WTC11 (cell line): ENCODE results near the gene SLC7A7.

Experiments
- NR2C2 ChIP-seq: sonication (generic); formaldehyde crosslinking; IDR thresholded peaks from 2 replicates; pipeline ENCODE4 v1.8.0; 2022; ENCODE audit warnings: mild to moderate bottlenecking, missing genetic modification reagents
- NR3C1 ChIP-seq: sonication (generic); formaldehyde crosslinking; conservative IDR thresholded peaks from 2 replicates; pipeline ENCODE4 v1.8.1; 2023; ENCODE audit warnings: low read depth, mild to moderate bottlenecking, missing genetic modification reagents
- PRRX2 ChIP-seq: fragments of 250-450 bp; sonication (Bioruptor Pico); IDR thresholded peaks from 2 replicates; pipeline ENCODE4 v1.8.0; 2021; ENCODE audit warnings: mild to moderate bottlenecking
- TP53 ChIP-seq: sonication (generic); formaldehyde crosslinking; IDR thresholded peaks from 2 replicates; pipeline ENCODE4 v1.8.1; 2023; ENCODE audit warnings: mild to moderate bottlenecking, missing genetic modification reagents
- ZNF138 ChIP-seq: sonication (generic); formaldehyde crosslinking; conservative IDR thresholded peaks from 2 replicates; pipeline ENCODE4 v1.8.1; 2022; ENCODE audit warnings: mild to moderate bottlenecking, moderate library complexity, missing genetic modification reagents
- TF ChIP-seq, protein P1 (sequence below): fragments of 200-600 bp; IDR thresholded peaks from 2 replicates; pipeline ENCODE4 v1.8.0; 2022; ENCODE audit warnings: antibody characterized with exemption
- TF ChIP-seq, protein P2 (sequence below): sonication (generic); formaldehyde crosslinking; IDR thresholded peaks from 2 replicates; pipeline ENCODE4 v1.8.0; 2022; ENCODE audit warnings: mild to moderate bottlenecking, missing genetic modification reagents

DNA sequence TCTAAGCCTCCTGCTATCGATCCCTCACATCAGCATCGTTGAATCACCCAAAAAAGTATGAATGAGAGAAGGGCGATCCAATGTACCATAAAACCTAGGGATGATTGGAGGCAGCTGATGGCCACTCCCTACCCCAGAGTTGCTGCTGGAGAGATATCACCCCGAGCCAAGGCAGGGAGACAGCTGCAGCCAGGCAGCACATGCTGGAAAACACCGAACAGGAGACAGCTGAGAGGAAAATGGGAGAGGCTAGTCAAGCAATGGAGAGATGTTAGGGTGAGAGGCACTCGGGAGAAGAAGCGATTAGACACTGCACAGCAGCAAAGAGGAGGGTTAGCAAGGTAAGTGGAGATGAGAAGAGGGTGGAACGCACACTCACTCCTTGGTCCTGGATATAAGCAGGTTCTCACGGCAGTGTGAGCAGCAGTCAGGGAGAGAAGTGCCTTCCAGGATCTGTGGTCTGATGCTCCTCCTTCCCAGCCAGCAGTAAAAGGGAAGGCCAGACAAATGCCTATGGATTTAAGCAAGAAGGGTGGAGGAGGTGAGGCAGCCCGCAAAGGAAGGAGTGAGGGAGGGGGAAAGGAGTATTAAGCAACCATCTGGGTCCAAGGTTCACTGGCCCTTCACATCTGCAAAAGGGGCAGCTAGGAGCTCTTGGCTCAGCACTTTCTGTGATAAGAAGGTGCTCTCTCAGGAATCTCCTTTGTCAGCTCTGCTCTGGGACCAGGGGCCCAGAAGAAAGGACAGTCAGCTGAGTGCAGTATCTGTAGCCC is at the start of gene SLC7A7:
- TF ChIP-seq, protein P1, sequence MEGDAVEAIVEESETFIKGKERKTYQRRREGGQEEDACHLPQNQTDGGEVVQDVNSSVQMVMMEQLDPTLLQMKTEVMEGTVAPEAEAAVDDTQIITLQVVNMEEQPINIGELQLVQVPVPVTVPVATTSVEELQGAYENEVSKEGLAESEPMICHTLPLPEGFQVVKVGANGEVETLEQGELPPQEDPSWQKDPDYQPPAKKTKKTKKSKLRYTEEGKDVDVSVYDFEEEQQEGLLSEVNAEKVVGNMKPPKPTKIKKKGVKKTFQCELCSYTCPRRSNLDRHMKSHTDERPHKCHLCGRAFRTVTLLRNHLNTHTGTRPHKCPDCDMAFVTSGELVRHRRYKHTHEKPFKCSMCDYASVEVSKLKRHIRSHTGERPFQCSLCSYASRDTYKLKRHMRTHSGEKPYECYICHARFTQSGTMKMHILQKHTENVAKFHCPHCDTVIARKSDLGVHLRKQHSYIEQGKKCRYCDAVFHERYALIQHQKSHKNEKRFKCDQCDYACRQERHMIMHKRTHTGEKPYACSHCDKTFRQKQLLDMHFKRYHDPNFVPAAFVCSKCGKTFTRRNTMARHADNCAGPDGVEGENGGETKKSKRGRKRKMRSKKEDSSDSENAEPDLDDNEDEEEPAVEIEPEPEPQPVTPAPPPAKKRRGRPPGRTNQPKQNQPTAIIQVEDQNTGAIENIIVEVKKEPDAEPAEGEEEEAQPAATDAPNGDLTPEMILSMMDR, result no peak
- no peak for TF ChIP-seq PRRX2 (CRISPR knock-in tag)
- TF ChIP-seq TP53 (CRISPR knock-in tag), result no peak
- TF ChIP-seq NR2C2 (CRISPR knock-in tag), result no peak
- TF ChIP-seq ZNF138 (CRISPR knock-in tag), result no peak
- TF ChIP-seq, protein P2, sequence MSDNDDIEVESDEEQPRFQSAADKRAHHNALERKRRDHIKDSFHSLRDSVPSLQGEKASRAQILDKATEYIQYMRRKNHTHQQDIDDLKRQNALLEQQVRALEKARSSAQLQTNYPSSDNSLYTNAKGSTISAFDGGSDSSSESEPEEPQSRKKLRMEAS (CRISPR knock-in tag), result no peak
- no peak for TF ChIP-seq NR3C1 (CRISPR knock-in tag)
